Neural progenitor cell (in vitro differentiated cells): ENCODE data around the gene VPS13D.

Experiments used
- EZH2phosphoT487 ChIP-seq: fragments of 200-600 bp; sonication (generic); IDR thresholded peaks from 2 replicates; pipeline ENCODE4 v1.6.1; 2017; ENCODE audit warnings: antibody characterized with exemption
- TF ChIP-seq, protein P1 (sequence below): fragments of 200-600 bp; sonication (generic); IDR thresholded peaks from 2 replicates; pipeline ENCODE4 v1.5.1; 2017; ENCODE audit warnings: antibody characterized with exemption, mild to moderate bottlenecking

DNA sequence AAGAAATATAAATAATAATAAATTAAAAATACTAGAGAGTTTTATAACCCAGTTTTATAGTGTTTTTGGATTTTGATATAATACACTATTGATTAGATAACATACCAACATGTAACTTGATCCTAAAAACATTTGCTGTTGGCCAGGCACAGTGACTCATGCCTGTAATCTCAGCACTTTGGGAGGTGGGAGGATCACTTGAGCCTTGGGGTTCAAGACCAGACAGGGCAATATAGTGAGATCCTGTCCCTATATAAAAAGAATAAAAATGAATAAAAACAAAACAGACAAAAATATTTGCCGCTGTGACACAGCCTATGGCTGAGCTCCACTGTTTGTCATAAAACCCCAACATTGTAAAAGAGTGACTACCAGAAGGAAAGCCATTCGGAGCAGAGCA, 26.1 kb downstream of the VPS13D start:
- TF ChIP-seq, protein P1, sequence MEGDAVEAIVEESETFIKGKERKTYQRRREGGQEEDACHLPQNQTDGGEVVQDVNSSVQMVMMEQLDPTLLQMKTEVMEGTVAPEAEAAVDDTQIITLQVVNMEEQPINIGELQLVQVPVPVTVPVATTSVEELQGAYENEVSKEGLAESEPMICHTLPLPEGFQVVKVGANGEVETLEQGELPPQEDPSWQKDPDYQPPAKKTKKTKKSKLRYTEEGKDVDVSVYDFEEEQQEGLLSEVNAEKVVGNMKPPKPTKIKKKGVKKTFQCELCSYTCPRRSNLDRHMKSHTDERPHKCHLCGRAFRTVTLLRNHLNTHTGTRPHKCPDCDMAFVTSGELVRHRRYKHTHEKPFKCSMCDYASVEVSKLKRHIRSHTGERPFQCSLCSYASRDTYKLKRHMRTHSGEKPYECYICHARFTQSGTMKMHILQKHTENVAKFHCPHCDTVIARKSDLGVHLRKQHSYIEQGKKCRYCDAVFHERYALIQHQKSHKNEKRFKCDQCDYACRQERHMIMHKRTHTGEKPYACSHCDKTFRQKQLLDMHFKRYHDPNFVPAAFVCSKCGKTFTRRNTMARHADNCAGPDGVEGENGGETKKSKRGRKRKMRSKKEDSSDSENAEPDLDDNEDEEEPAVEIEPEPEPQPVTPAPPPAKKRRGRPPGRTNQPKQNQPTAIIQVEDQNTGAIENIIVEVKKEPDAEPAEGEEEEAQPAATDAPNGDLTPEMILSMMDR = no peak
- no peak for TF ChIP-seq EZH2phosphoT487
